ENCODE data around the gene CDH4.

- TF ChIP-seq, protein P1, sequence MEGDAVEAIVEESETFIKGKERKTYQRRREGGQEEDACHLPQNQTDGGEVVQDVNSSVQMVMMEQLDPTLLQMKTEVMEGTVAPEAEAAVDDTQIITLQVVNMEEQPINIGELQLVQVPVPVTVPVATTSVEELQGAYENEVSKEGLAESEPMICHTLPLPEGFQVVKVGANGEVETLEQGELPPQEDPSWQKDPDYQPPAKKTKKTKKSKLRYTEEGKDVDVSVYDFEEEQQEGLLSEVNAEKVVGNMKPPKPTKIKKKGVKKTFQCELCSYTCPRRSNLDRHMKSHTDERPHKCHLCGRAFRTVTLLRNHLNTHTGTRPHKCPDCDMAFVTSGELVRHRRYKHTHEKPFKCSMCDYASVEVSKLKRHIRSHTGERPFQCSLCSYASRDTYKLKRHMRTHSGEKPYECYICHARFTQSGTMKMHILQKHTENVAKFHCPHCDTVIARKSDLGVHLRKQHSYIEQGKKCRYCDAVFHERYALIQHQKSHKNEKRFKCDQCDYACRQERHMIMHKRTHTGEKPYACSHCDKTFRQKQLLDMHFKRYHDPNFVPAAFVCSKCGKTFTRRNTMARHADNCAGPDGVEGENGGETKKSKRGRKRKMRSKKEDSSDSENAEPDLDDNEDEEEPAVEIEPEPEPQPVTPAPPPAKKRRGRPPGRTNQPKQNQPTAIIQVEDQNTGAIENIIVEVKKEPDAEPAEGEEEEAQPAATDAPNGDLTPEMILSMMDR (IDR thresholded peaks at IDR 0.05): no peak
- TF ChIP-seq ELF4 (CRISPR knock-in tag; IDR thresholded peaks at IDR 0.05; ENCODE audit: low read depth): no peak
- TF ChIP-seq, protein P2, sequence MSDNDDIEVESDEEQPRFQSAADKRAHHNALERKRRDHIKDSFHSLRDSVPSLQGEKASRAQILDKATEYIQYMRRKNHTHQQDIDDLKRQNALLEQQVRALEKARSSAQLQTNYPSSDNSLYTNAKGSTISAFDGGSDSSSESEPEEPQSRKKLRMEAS (CRISPR knock-in tag; IDR thresholded peaks at IDR 0.05): no peak
- TF ChIP-seq, protein P3, sequence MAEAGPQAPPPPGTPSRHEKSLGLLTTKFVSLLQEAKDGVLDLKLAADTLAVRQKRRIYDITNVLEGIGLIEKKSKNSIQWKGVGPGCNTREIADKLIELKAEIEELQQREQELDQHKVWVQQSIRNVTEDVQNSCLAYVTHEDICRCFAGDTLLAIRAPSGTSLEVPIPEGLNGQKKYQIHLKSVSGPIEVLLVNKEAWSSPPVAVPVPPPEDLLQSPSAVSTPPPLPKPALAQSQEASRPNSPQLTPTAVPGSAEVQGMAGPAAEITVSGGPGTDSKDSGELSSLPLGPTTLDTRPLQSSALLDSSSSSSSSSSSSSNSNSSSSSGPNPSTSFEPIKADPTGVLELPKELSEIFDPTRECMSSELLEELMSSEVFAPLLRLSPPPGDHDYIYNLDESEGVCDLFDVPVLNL (CRISPR knock-in tag; IDR thresholded peaks at IDR 0.05; ENCODE audit: borderline replicate concordance, low read depth): no peak
- TF ChIP-seq TCF7 (CRISPR knock-in tag; IDR thresholded peaks at IDR 0.05; ENCODE audit: low read depth): no peak
- no peak for TF ChIP-seq TEAD4 (CRISPR knock-in tag; IDR thresholded peaks at IDR 0.05)
- TF ChIP-seq SOX15 (CRISPR knock-in tag; IDR thresholded peaks at IDR 0.05): no peak
- TF ChIP-seq ATF2 (CRISPR knock-in tag; IDR thresholded peaks at IDR 0.05; ENCODE audit: borderline replicate concordance, low read depth): no peak
These were observed 554.9 kb downstream of the CDH4 start for GRCh38 chr20:61806995-61807394.
